Gastroesophageal sphincter (tissue), 3 donors: Measurements from ENCODE around the gene XRCC3.

ENCODE experiments used
- CTCF ChIP-seq, 4 experiments: fragments of 200-600 bp in 2 of 4; fragments of 450-650 bp in 2 of 4; sonication (generic) in 1 of 4; IDR thresholded peaks; one replicate each; pipeline ENCODE4 v1.5.1; 2017 to 2019; ENCODE audit warnings: antibody characterized with exemption in 4 of 4, mild to moderate bottlenecking in 2 of 4, moderate library complexity in 2 of 4
- POLR2A ChIP-seq, 2 donors: fragments of 450-650 bp; IDR thresholded peaks; one replicate each; pipeline ENCODE4 v1.6.1; 2017; ENCODE audit warnings: antibody characterized with exemption in 2 of 2, mild to moderate bottlenecking in 2 of 2, moderate library complexity in 1 of 2
- POLR2AphosphoS5 ChIP-seq: sonication (generic); formaldehyde crosslinking; IDR thresholded peaks from one replicate; pipeline ENCODE4 v1.6.1; 2017; ENCODE audit warnings: antibody characterized with exemption

GRCh38 chr14:103749860-103750259 lies 34.6 kb upstream of the XRCC3 start:
- peak in 3 of 4 experiments; percentile 35 to 51 (median 37) for TF ChIP-seq CTCF (IDR thresholded peaks at IDR 0.05)
- TF ChIP-seq POLR2A (IDR thresholded peaks at IDR 0.05) = no peak
- TF ChIP-seq POLR2AphosphoS5 = no peak
